Endodermal cell (in vitro differentiated cells): ENCODE measurements around the gene ZNF793. TPM values are rescaled to one million over a fixed set of nuclear protein-coding genes. Genes with fewer than 3 reads are reported as not detected.

Experiments used
- DNase-seq: peaks from one replicate; pipeline ENCODE4 v3.0.0-alpha.2; 2017
- H3K27ac ChIP-seq: 2 replicates; pipeline ENCODE4 v1.5.1; 2013; ENCODE audit warnings: mild to moderate bottlenecking, low read depth, low read length, moderate library complexity
- H3K27me3 ChIP-seq: 2 replicates; pipeline ENCODE4 v1.6.1; 2013; ENCODE audit warnings: mild to moderate bottlenecking, low read length, moderate library complexity; ENCODE audit not compliant: insufficient read depth, control insufficient read depth, poor library complexity, severe bottlenecking
- H3K36me3 ChIP-seq: 2 replicates; pipeline ENCODE4 v1.7.0; 2013; ENCODE audit warnings: mild to moderate bottlenecking, low read length, moderate library complexity; ENCODE audit not compliant: control insufficient read depth, insufficient read depth
- H3K4me1 ChIP-seq: one replicate; pipeline ENCODE4 v1.7.0; 2013; ENCODE audit warnings: low read length; ENCODE audit not compliant: control insufficient read depth, insufficient read depth
- H3K4me3 ChIP-seq: 2 replicates; pipeline ENCODE4 v1.5.1; 2013; ENCODE audit warnings: mild to moderate bottlenecking, low read length, moderate library complexity
- H3K9ac ChIP-seq: 2 replicates; pipeline ENCODE4 v1.6.1; 2013; ENCODE audit warnings: mild to moderate bottlenecking, low read length, moderate library complexity; ENCODE audit not compliant: poor library complexity, severe bottlenecking; ENCODE audit errors: extremely low read depth
- H3K9me3 ChIP-seq: 2 replicates; pipeline ENCODE4 v1.6.1; 2013; ENCODE audit warnings: mild to moderate bottlenecking, low read length, moderate library complexity; ENCODE audit not compliant: control insufficient read depth
- H3K27ac Mint-ChIP-seq: 2 replicates; pipeline ENCODE4 v1.8.0; 2020; ENCODE audit warnings: mixed read lengths
- H3K27me3 Mint-ChIP-seq: 2 replicates; pipeline ENCODE4 v1.8.0; 2021; ENCODE audit warnings: mild to moderate bottlenecking, mixed read lengths; ENCODE audit not compliant: insufficient read depth
- H3K36me3 Mint-ChIP-seq: 2 replicates; pipeline ENCODE4 v1.8.0; 2020; ENCODE audit warnings: low read depth, mixed read lengths
- H3K4me1 Mint-ChIP-seq: 2 replicates; pipeline ENCODE4 v1.8.0; 2020; ENCODE audit warnings: mixed read lengths
- H3K4me3 Mint-ChIP-seq: 2 replicates; pipeline ENCODE4 v1.8.0; 2020; ENCODE audit warnings: mild to moderate bottlenecking, moderate library complexity, mixed read lengths
- H3K9me3 Mint-ChIP-seq: 2 replicates; pipeline ENCODE4 v1.8.0; 2020; ENCODE audit warnings: mild to moderate bottlenecking, mixed read lengths
- WGBS, 2 experiments: methylation state at CpG; one replicate each; pipeline versions ENCODE4 v1.1.5 to v1.1.7; 2013; ENCODE audit warnings: missing lambda C conversion rate in 2 of 2, mixed read lengths in 1 of 2; ENCODE audit not compliant: insufficient coverage in 1 of 2, insufficient read length in 1 of 2; 5-methylcytosine and 5-hydroxymethylcytosine counted together
- total RNA-seq, 2 donors: library from RNA; stranded (reverse); fragmentation: NEBNext Ultra II Directional in 1 of 2; extraction: Animal tissue kit (Norgen Biotek cat#: 25700) in 1 of 2; gene quantifications; 2 replicates in 1 of 2; 3 replicates in 1 of 2; pipeline ENCODE4 v1.2.1, GENCODE V29; 2021
- TF ChIP-seq, protein P1 (sequence below): fragments of 200-600 bp; sonication (generic); conservative IDR thresholded peaks from 2 replicates; pipeline ENCODE4 v1.5.0; 2021; ENCODE audit warnings: antibody characterized with exemption, mild to moderate bottlenecking

The ZNF793 gene
- total RNA-seq, 2 donors from 2014 or later, result 18.4 to 18.6 TPM

DNA sequence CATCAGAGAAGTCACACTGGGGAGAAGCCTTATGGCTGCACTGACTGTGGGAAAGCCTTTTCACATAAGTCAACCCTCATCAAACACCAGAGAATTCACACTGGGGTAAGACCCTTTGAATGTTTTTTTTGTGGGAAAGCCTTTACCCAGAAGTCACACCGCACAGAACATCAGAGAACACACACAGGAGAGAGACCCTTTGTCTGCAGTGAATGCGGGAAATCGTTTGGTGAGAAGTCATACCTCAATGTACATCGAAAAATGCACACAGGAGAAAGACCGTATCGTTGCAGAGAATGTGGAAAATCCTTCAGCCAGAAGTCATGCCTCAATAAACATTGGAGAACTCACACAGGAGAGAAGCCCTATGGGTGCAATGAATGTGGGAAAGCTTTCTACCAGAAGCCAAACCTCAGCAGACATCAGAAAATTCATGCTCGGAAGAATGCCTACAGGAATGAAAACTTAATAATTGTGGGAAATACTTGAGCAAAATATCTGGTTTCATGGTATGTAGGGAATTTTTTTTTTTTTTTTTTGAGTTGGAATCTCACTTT, 30.7 kb downstream of the ZNF793 start:
- H3K4me1 Mint-ChIP-seq, result no peaks in the 10 kb centered on the region
- Histone ChIP-seq H3K4me1 (no peaks in the 10 kb centered on the region), H3K9me3 (peaks cover 97% of the 10 kb centered on the region), H3K9ac (no peak overlapping the region), H3K27ac (no peak overlapping the region), H3K4me3 (peak overlapping the region; percentile 72), H3K36me3 (peaks cover 59% of the 10 kb centered on the region), H3K27me3 (no peaks in the 10 kb centered on the region)
- 96 to 100% methylated on average over 7 of the region's 7 CpGs for WGBS, 2 experiments
- no peak for DNase-seq
- H3K9me3 Mint-ChIP-seq, result peaks cover 82% of the 10 kb centered on the region
- TF ChIP-seq, protein P1, sequence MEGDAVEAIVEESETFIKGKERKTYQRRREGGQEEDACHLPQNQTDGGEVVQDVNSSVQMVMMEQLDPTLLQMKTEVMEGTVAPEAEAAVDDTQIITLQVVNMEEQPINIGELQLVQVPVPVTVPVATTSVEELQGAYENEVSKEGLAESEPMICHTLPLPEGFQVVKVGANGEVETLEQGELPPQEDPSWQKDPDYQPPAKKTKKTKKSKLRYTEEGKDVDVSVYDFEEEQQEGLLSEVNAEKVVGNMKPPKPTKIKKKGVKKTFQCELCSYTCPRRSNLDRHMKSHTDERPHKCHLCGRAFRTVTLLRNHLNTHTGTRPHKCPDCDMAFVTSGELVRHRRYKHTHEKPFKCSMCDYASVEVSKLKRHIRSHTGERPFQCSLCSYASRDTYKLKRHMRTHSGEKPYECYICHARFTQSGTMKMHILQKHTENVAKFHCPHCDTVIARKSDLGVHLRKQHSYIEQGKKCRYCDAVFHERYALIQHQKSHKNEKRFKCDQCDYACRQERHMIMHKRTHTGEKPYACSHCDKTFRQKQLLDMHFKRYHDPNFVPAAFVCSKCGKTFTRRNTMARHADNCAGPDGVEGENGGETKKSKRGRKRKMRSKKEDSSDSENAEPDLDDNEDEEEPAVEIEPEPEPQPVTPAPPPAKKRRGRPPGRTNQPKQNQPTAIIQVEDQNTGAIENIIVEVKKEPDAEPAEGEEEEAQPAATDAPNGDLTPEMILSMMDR, result no peak
- no peak overlapping the region for H3K27ac Mint-ChIP-seq
- no peaks in the 10 kb centered on the region for H3K27me3 Mint-ChIP-seq
- H3K36me3 Mint-ChIP-seq, result peaks cover 57% of the 10 kb centered on the region
- H3K4me3 Mint-ChIP-seq, result no peak overlapping the region

DNA sequence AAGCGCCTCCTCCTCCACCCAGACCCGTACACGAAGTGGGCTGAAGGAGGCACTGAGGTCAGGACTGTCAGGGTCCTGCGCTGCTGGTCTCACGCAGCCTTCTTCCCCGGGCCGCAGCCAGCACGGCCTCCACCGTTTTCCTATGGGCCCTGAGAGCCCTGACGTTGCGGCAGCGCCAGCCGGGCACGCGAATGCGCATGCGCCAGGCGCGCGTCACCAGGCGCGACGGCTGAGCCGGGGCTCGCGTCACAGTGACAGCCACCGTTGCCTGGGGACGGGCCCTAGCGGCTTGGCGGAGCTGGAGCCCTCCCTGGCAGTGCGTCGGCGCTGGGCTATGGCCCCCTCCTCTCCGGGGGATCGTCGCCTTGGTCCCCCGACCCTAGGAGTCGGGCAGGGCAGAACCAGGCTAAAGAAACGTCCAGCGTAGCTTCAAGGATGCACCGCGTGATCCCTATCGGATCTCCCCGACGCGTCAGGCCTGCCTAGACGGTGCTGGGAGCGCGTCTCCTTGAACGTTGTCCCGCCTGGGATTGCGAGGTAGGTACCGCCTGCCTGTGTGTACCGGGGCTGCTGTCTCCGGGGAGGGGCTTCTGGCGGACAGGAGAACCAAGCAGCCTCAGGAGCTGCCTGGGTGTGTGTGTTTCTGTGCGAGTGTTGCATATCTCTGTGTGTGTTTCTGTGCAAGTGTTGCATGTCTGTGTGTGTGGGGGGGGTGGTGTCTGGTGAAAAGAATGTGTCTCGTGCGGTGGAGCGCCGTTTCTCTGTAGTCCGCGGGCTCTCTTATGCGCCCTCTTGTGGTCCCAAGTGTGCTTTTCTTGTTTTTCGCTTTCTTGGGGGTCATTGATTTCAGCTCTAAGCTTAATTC, 44.6 kb downstream of the ZNF793 start:
- H3K27me3 ChIP-seq, result no peaks in the 10 kb centered on the region
- no peaks in the 10 kb centered on the region for H3K4me1 Mint-ChIP-seq
- H3K27ac ChIP-seq, result no peak overlapping the region
- peaks cover 93% of the 10 kb centered on the region for H3K9me3 ChIP-seq
- H3K27me3 Mint-ChIP-seq, result no peaks in the 10 kb centered on the region
- H3K4me3 ChIP-seq, result peak overlapping the region; percentile 64
- H3K27ac Mint-ChIP-seq, result no peak overlapping the region
- peak; percentile 50 for DNase-seq
- no peak overlapping the region for H3K9ac ChIP-seq
- H3K4me3 Mint-ChIP-seq, result no peak overlapping the region
- H3K36me3 Mint-ChIP-seq, result peaks cover 35% of the 10 kb centered on the region
- peaks cover 89% of the 10 kb centered on the region for H3K9me3 Mint-ChIP-seq
- H3K4me1 ChIP-seq, result no peaks in the 10 kb centered on the region
- TF ChIP-seq, protein P1, result peak; percentile 53
- H3K36me3 ChIP-seq, result peaks cover 2% of the 10 kb centered on the region
- 75 to 84% methylated on average over 45 to 65 of the region's 65 CpGs for WGBS, 2 experiments

DNA sequence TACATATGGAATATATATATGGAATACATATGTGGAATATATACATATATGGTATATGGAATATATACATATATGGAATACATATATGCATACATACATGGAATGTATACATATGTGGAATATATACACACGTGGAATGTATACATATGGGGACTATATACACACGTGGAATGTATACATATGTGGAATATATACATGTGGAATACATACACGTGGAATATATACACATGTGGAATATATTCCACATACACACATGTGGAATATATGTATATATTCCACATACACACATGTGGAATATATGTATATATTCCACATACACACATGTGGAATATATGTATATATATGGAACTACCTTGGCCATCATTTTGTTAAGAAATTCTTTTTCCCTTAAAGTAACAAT, 56.8 kb downstream of the ZNF793 start:
- WGBS, 2 experiments, result no CpG with 5 or more reads among the region's 3 CpGs
- peaks cover 91% of the 10 kb centered on the region for H3K9me3 Mint-ChIP-seq
- TF ChIP-seq, protein P1, result no peak
- H3K4me3 Mint-ChIP-seq, result no peak overlapping the region
- no peaks in the 10 kb centered on the region for H3K4me1 Mint-ChIP-seq
- Histone ChIP-seq H3K9me3 (peaks cover 98% of the 10 kb centered on the region), H3K27me3 (no peaks in the 10 kb centered on the region), H3K36me3 (peaks cover 31% of the 10 kb centered on the region), H3K9ac (no peak overlapping the region), H3K4me1 (no peaks in the 10 kb centered on the region), H3K27ac (no peak overlapping the region), H3K4me3 (peak overlapping the region; percentile 67)
- no peak overlapping the region for H3K27ac Mint-ChIP-seq
- H3K27me3 Mint-ChIP-seq, result no peaks in the 10 kb centered on the region
- H3K36me3 Mint-ChIP-seq, result peaks cover 79% of the 10 kb centered on the region
- no peak for DNase-seq
